HG02588 (cell line): ENCODE data around the gene SMARCD1.
"Not testable (repeated sequence)": the region's sequence is repeated elsewhere in the genome, so short reads cannot be mapped to it uniquely, and the experiment has no call there.

Source experiments
- ATAC-seq: cut with Tn5 transposase; IDR thresholded peaks from one replicate; pipeline ENCODE4 v1.9.1; 2021; ENCODE audit warnings: mild to moderate bottlenecking, moderate library complexity; ENCODE audit not compliant: unreplicated experiment

Gene SMARCD1

DNA sequence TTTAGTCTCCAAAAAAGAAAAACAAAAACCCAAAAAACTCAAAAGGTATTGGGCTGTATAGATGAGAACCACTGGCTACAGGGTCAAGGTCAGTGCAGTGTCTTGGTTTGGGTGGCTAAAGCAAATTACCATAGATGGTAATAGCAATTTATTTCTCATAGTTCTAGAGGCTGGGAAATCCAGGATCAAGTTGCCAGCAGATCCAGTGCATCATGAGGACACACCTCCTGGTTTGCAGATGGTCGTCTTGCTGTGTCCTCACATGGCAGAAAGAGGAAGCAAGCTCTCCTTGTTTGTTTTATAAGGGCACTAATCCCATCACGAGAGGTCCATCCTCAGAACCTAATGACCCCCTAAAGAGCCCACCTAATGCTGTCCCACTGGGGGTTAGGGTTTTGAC is 38.1 kb downstream of the SMARCD1 start:
- no peak for ATAC-seq

DNA sequence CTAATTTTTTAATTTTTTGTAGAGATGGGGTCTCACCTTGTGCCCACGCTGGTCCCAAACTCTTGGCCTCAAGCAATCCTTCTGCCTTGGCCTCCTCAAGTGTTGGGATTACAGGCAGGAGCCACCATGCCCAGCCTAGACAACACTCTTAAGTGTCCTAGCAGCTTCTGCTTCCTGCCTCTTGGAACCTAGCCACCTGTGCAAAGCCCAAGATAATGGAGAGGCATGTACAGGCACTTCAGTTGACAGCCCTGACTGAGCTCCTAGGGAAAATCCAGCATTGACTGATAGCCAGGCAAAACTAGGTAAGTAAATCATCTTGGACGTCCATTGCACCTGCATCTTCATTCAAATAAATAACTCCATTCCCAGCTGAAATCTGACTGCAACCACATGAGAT is 42.4 kb downstream of the SMARCD1 start:
- no peak for ATAC-seq

DNA sequence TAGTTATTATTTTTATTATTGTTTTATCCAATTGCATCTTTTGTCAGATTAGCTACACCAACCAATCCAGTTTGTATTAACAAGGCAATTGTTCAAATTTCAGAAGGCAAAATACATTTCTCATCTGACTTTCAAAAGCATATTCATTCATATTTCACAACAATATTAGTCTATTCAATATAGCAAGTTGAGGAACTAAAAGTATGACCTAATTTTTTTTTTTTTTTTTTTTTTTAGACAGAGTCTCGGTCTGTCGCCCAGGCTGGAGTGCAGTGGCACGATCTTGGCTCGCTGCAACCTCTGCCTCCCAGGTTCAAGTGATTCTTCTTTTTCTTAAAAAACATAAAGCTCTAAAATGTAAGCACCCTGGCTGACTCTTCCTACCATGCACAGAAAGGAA is 44.1 kb downstream of the SMARCD1 start:
- no peak for ATAC-seq

DNA sequence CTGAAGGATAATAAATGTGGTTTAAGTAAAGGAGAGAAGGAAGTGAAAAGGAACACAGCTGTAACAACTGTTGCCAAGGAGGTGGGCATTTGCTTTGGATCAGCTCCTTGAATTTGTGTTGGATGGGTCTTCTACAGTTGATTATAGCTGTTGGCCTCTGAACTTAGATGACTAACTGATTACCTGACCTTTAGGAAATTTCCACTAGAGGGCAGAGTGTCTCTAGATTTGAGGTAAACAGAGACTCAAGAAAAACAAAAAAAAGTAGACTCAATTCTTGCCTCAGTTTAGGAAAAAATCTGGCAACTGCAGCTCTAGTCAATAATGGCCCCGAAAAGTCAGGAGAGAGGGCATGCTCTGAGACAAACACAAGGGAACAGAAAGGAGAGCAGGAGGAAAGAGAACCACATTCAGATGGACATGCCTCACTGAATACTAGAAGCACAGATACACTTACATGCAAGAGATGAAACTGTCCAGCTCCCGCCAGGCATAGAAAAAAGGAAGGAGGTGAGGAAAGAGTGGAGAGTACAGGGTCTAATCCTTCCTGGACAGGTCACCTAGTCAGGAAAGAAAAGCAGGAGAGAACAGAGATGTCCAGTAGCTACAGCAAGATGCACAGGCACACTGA is 47.5 kb downstream of the SMARCD1 start:
- no peak for ATAC-seq

DNA sequence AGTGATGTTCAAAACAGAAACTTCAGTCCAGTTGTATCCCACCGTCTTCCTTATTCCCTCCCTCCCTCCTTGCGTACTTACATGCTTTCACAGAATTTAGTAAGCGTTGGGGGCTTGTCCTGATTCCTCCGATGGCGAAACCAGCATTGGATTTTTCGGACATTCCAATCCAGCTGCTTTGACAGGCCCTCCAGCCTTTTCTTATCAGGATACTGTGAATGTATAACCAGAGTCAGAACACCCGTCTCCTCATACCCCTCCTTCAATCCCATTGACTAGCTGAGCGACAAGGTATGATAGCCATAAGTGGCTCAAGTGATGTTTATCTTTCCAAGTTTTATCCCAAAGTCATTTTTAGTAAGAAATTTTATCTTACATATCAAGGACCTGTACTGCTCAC is 57.9 kb downstream of the SMARCD1 start:
- no peak for ATAC-seq

DNA sequence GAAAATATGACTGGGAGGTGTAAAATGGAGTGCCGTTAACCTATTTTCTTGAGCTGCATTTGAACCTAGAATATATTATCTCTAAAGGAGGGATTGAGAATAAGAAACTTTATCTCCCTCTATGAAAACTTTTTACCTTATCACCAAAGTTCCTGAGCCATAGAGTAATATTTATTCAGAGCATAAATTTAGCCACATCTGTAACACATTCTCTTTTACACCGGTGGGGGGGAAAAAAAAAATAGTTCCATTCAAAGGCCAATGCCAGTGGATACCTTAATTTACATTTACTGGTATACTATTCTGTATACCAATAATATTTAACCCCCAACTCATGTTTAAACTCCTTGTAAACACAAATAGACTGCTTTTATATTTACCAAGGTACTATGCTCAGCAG is 60.3 kb downstream of the SMARCD1 start:
- ATAC-seq: no peak

DNA sequence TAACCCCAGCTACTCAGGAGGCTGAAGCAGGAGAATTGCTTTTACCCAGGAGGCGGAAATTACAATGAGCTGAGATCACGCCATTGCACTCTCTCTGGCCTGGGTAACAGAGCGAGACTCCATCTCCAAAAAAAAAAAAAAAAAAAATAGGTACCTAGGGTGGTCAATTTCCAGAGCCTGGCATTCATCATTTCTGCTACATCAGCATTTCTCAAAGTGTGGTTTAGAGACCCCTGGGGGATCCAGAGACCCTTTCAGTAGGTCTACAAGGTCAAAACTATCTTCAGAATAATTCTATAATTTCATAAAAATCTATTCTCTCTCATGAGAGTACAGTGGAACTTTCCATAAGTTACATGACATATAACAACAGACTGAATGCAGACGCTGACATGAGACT is 62.1 kb downstream of the SMARCD1 start:
- no peak for ATAC-seq

DNA sequence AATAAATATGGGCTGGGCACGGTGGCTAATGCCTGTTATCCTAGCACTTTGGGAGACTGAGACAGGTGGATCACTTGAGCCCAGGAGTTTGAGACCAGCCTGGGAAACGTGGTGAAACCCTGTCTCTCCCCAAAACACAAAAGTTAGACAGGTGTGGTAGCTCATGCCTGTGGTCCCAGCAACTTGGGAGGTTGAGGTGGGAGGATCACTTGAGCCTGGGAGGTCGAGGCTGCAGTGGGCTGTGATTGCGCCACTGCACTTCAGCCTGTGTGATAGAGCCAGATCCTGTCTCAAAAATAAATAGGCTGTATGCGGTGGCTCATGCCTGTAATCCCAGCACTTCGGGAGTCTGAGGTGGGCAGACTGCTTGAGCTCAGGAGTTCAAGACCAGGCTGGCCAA is 62.9 kb downstream of the SMARCD1 start:
- ATAC-seq: not testable (repeated sequence)

DNA sequence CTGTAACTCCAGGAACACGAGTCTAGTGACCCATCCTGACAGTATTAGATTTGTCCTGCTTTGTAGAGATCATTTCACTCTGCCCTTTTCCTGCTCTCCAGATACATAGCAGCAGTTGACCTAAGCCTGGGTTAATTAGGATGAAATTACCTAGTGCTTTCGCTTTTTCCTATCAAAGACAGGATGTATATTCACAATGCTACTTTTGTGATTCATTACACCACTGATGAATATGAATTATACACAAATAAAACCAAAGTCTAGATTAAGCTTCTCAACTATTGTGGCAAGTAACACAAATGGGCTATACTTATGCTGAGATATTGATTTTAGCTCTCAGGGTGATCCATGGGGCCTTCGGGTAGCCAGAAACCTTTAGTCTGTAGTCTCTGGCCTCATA is 64.2 kb downstream of the SMARCD1 start:
- no peak for ATAC-seq
